GM18870 (cell line): ENCODE measurements around the gene ZNF432.
"Not testable (repeated sequence)": the region's sequence is repeated elsewhere in the genome, so short reads cannot be mapped to it uniquely, and the experiment has no call there.

ENCODE experiments used
- ATAC-seq: cut with Tn5 transposase; IDR thresholded peaks from one replicate; pipeline ENCODE4 v1.9.1; 2021; ENCODE audit warnings: moderate library complexity; ENCODE audit not compliant: unreplicated experiment

The ZNF432 gene

GRCh38 chr19:52048555-52049501 lies at the start of gene ZNF432:
Gene ZNF432, minus strand, starts transcription at chr19:52048838. Its CDS starts 1,970 bp downstream, at chr19:52046868.
- peak; percentile 65 for ATAC-seq

GRCh38 chr19:52096416-52096815 lies 47.8 kb upstream of the ZNF432 start:
- ATAC-seq = not testable (repeated sequence)

GRCh38 chr19:52095172-52096014 lies 46.8 kb upstream of the ZNF432 start, which contains the start of gene ZNF841:
Gene ZNF841, minus strand, starts transcription at chr19:52095765. Its CDS starts 10,964 bp downstream, at chr19:52084801.
- ATAC-seq = no peak

GRCh38 chr19:52094526-52095130 lies 46.0 kb upstream of the ZNF432 start:
- ATAC-seq = no peak

- no peak for ATAC-seq
These were observed 37.8 kb upstream of the ZNF432 start for GRCh38 chr19:52086481-52086880.

GRCh38 chr19:52070496-52070895 lies 21.9 kb upstream of the ZNF432 start:
- ATAC-seq = no peak

GRCh38 chr19:52069653-52070052 lies 21.0 kb upstream of the ZNF432 start:
- ATAC-seq = no peak

GRCh38 chr19:52066258-52066863 lies 17.7 kb upstream of the ZNF432 start:
- ATAC-seq = no peak

GRCh38 chr19:52065399-52065798 lies 16.8 kb upstream of the ZNF432 start:
- ATAC-seq = no peak

GRCh38 chr19:52056480-52056879 lies 7.8 kb upstream of the ZNF432 start:
- not testable (repeated sequence) for ATAC-seq

GRCh38 chr19:52051736-52052135 lies 3.1 kb upstream of the ZNF432 start:
- not testable (repeated sequence) for ATAC-seq

- ATAC-seq = no peak
These were observed 9.5 kb downstream of the ZNF432 start for GRCh38 chr19:52039169-52039568.

- ATAC-seq = no peak
These were observed 14.4 kb downstream of the ZNF432 start for GRCh38 chr19:52034051-52034728.

- ATAC-seq = peak; percentile 24
These were observed 19.9 kb downstream of the ZNF432 start for GRCh38 chr19:52028780-52029123.

- ATAC-seq = peak; percentile 74
These were observed 20.4 kb downstream of the ZNF432 start, which contains the start of gene ZNF614 for GRCh38 chr19:52028027-52028779. Gene ZNF614, minus strand, starts transcription at chr19:52028379. Its CDS starts 2,634 bp downstream, at chr19:52025745.

GRCh38 chr19:52026255-52026990 lies 22.2 kb downstream of the ZNF432 start:
- ATAC-seq = not testable (repeated sequence)

- not testable (repeated sequence) for ATAC-seq
These were observed 24.2 kb downstream of the ZNF432 start for GRCh38 chr19:52024478-52024877.

- no peak for ATAC-seq
These were observed 26.4 kb downstream of the ZNF432 start for GRCh38 chr19:52022193-52022592.

GRCh38 chr19:52020506-52020905 lies 28.1 kb downstream of the ZNF432 start:
- ATAC-seq = no peak
